AG09309 (cell line): ENCODE results near the gene SSB.
"Not testable (repeated sequence)": the region's sequence is repeated elsewhere in the genome, so short reads cannot be mapped to it uniquely, and the experiment has no call there.

ENCODE experiments used
- DNase-seq: peaks from one replicate; pipeline ENCODE4 v3.0.0-alpha.2; 2010; ENCODE audit warnings: low read depth
- H3K4me3 ChIP-seq: 2 replicates; pipeline ENCODE4 v1.5.1; 2011; ENCODE audit warnings: mild to moderate bottlenecking, low read depth, low read length, moderate library complexity; ENCODE audit not compliant: control insufficient read depth
- CTCF ChIP-seq: IDR thresholded peaks from 2 replicates; pipeline ENCODE4 v1.5.1; 2011; ENCODE audit warnings: mild to moderate bottlenecking, low read depth, low read length, inconsistent platforms; ENCODE audit not compliant: insufficient read depth, control insufficient read depth; ENCODE audit errors: missing control alignments

SSB gene

GRCh38 chr2:169798397-169798717 lies 314 bp upstream of the SSB start:
- no peak for DNase-seq
- no peak for TF ChIP-seq CTCF
- H3K4me3 ChIP-seq: peak overlapping the region; percentile 56

GRCh38 chr2:169803480-169803879 lies 4.8 kb downstream of the SSB start:
- H3K4me3 ChIP-seq: no peak overlapping the region
- no peak for TF ChIP-seq CTCF
- no peak for DNase-seq

- TF ChIP-seq CTCF: no peak
Measured at GRCh38 chr2:169806586-169806985, 7.9 kb downstream of the SSB start.

GRCh38 chr2:169808221-169808620 lies 9.6 kb downstream of the SSB start:
- H3K4me3 ChIP-seq: no peak overlapping the region
- no peak for TF ChIP-seq CTCF
- no peak for DNase-seq

More at GRCh38 chr2:169806586-169806985, 7.9 kb downstream of the SSB start:
- H3K4me3 ChIP-seq: no peak overlapping the region
- DNase-seq: no peak

DNA sequence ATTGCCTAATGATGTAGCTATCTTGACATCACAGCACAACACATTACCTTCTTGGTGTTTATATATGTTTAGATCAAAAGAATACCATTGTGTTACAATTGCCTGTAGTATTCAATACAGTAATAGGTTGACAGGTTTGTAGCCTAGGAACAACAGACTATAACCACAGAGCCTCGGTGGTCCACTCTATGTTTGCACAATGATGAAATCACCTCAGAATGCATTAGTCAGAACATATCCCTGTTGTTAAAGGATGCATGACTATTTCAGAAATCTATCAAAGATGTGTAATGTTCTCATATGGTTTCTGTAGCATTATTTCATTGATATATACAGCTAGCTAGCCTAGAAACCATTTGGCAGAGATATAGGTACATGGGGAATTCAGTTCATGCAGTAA lies 17.2 kb downstream of the SSB start:
- H3K4me3 ChIP-seq: no peak overlapping the region
- no peak for TF ChIP-seq CTCF
- DNase-seq: no peak

GRCh38 chr2:169816961-169817360 lies 18.3 kb downstream of the SSB start:
- H3K4me3 ChIP-seq, DNase-seq: not testable (repeated sequence)

DNA sequence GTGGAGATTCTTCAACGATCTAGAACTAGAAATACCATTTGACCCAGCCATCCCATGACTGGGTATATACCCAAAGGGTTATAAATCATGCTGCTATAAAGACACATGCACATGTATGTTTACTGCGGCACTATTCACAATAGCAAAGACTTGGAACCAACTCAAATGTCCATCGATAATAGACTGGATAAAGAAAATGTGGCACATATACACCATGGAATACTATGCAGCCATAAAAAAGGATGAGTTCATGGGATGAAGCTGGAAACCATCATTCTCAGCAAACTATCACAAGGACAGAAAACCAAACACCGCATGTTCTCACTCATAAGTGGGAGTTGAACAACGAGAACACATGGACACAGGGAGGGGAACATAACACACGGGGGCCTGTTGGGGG lies 18.7 kb downstream of the SSB start:
- not testable (repeated sequence) for H3K4me3 ChIP-seq, DNase-seq

- no peak for TF ChIP-seq CTCF
- no peak overlapping the region for H3K4me3 ChIP-seq
Measured at GRCh38 chr2:169818241-169818640, 19.6 kb downstream of the SSB start.

More at GRCh38 chr2:169818241-169818640, 19.6 kb downstream of the SSB start:
- DNase-seq: no peak
